ENCODE data around the gene GPR35. TPM values are rescaled to one million over a fixed set of nuclear protein-coding genes. Genes with fewer than 3 reads are reported as not detected.

GPR35 gene
- total RNA-seq, 1 experiment from 2014 or later = 0.22 TPM

DNA sequence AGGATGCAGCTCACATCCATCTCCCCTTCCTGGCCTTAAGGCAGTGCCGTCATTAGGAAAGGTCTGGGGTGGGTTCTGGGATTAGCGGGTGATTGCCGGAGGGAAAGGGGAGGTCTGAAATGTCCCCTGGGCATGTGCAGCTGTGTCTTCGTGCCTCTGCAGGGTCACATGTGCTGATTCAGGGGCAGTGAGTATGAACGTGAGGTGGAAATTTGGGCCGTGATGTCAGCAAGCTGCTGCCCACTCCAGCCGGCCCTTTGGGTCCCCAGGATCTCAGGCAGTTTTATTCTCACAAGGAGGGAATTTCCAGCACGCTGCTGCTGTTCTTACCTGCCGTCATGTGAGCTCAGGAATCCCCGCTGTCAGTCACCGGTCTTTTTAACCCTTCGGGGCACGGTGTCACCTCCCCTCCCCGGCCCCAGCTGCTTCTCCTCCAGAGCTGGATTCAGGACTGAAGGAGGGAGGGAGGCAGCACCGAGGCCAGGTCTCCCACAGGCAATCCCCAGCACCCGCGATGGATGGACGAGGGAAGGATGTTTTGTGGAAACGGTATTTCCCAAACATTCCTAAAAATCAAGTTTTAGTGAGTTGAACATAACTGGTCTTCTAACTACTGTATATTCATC is 23.5 kb downstream of the GPR35 start:
- no peaks in the 10 kb centered on the region for H3K36me3 Mint-ChIP-seq
- H3K4me3 Mint-ChIP-seq = no peak overlapping the region
- ATAC-seq (no peak), DNase-seq (ENCODE audit: low spot score) (no peak)
- POLR2A ChIA-PET = no interaction called here
- H3K9me3 Mint-ChIP-seq = peaks cover 8% of the 10 kb centered on the region
- no peak overlapping the region for H3K27ac Mint-ChIP-seq
- TF ChIP-seq NR1H2 (CRISPR knock-in tag; IDR thresholded peaks at IDR 0.05) (no peak), TP53 (CRISPR knock-in tag; IDR thresholded peaks at IDR 0.05) (no peak), ZNF232 (CRISPR knock-in tag; IDR thresholded peaks at IDR 0.05) (no peak), FOXP1 (CRISPR knock-in tag; IDR thresholded peaks at IDR 0.05; ENCODE audit: borderline replicate concordance) (no peak)
- CTCF ChIA-PET = interaction anchor here (0.7 to 2.0 kb wide), 9 partner anchors 8 to 1108 kb away, joined by 3 to 16 read pairs (median 4); no protein-coding TSS in a partner anchor
- H3K27me3 Mint-ChIP-seq (ENCODE audit: low read depth) = peaks cover 3% of the 10 kb centered on the region
- peaks cover 3% of the 10 kb centered on the region; the same call in 1 of the 2 replicates for H3K4me1 Mint-ChIP-seq

DNA sequence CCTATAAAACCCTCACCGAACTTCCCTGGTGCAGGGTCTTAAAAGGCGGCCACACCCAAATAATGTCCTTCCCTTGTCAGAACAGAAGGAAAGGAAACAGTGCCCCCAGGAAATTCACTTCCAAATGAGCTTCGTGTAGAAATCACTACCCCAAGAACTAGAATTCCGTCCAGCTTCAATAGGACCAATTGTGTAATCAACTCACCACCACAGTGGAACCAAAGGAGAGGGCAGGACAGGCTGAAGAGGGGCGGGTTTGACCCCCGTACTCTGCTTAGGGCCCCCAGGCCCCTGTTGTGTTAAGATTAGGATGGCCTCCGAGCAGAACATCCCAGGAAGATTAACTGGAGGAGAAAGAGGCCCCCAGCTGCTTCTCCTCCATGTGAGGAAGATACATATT is 24.1 kb downstream of the GPR35 start:
- CTCF ChIA-PET = interaction anchor here (0.6 to 2.0 kb wide), 9 partner anchors 8 to 299 kb away, joined by 3 to 16 read pairs (median 4); no protein-coding TSS in a partner anchor
- no peak overlapping the region for H3K4me3 Mint-ChIP-seq
- ATAC-seq = no peak

DNA sequence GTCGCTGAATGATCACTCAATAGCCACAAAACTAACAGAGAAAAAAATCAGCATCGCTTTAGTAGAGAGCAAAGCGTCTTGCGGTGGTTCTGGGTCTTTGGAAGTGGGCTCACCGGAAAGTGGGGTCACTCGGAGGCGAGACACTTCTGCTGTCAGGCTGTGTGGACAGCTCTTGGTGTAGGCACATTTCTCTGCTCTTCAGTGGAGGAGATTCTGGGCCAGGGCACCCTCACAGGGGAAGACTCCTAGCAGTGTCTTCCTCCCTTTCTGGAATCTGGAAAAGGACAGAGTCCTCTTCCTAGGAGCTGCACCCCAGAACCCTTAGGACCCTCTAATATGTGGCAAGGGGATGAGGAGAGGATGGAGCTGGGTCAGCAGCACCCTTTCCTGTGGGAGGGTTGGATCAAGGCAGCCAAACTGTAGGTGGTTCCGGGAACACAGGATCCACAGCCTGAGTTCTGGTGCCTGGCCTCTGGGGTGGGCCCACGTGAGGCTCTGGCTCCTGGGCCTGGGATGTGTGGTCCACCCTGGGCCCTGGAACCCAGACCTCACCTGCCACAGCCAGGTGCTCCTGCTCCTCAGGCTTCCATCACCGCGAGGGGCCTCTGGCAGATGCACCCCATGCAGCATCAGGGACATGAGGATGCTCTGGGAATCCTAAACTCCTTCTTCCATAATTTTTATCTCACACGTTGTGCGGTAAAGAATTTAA is 25.1 kb downstream of the GPR35 start:
- Mint-ChIP-seq H3K4me1 (peaks cover 3% of the 10 kb centered on the region; the same call in 1 of the 2 replicates), H3K27me3 (ENCODE audit: low read depth) (peaks cover 14% of the 10 kb centered on the region), H3K4me3 (no peak overlapping the region), H3K9me3 (peaks cover 18% of the 10 kb centered on the region), H3K36me3 (no peaks in the 10 kb centered on the region), H3K27ac (no peak overlapping the region)
- TF ChIP-seq, protein P1, sequence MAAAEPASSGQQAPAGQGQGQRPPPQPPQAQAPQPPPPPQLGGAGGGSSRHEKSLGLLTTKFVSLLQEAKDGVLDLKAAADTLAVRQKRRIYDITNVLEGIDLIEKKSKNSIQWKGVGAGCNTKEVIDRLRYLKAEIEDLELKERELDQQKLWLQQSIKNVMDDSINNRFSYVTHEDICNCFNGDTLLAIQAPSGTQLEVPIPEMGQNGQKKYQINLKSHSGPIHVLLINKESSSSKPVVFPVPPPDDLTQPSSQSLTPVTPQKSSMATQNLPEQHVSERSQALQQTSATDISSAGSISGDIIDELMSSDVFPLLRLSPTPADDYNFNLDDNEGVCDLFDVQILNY (CRISPR knock-in tag; IDR thresholded peaks at IDR 0.05) = no peak
- TF ChIP-seq NR1H2 (CRISPR knock-in tag; IDR thresholded peaks at IDR 0.05) (no peak), ZNF423 (CRISPR knock-in tag; IDR thresholded peaks at IDR 0.05) (no peak), ZNF396 (CRISPR knock-in tag; IDR thresholded peaks at IDR 0.05; ENCODE audit: borderline replicate concordance) (no peak), SP1 (CRISPR knock-in tag; conservative IDR thresholded peaks at IDR 0.05) (no peak), CBFB (CRISPR knock-in tag; IDR thresholded peaks at IDR 0.05; ENCODE audit: low read depth) (no peak)
- TF ChIP-seq, protein P2, sequence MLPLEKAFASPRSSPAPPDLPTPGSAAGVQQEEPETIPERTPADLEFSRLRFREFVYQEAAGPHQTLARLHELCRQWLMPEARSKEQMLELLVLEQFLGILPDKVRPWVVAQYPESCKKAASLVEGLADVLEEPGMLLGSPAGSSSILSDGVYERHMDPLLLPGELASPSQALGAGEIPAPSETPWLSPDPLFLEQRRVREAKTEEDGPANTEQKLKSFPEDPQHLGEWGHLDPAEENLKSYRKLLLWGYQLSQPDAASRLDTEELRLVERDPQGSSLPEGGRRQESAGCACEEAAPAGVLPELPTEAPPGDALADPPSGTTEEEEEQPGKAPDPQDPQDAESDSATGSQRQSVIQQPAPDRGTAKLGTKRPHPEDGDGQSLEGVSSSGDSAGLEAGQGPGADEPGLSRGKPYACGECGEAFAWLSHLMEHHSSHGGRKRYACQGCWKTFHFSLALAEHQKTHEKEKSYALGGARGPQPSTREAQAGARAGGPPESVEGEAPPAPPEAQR (CRISPR knock-in tag; IDR thresholded peaks at IDR 0.05) = no peak
- TF ChIP-seq, protein P3, sequence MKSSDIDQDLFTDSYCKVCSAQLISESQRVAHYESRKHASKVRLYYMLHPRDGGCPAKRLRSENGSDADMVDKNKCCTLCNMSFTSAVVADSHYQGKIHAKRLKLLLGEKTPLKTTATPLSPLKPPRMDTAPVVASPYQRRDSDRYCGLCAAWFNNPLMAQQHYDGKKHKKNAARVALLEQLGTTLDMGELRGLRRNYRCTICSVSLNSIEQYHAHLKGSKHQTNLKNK (CRISPR knock-in tag; IDR thresholded peaks at IDR 0.05) = no peak
- ChIA-PET POLR2A (no interaction called here), CTCF (interaction anchor here (1.9 kb wide), 1 partner anchor 9 kb away, joined by 16 read pairs; no protein-coding TSS in a partner anchor)
- DNase-seq (ENCODE audit: low spot score) (no peak), ATAC-seq (no peak)

More for the DNA sequence above, 24.1 kb downstream of the GPR35 start:
- Mint-ChIP-seq H3K27me3 (ENCODE audit: low read depth) (peaks cover 5% of the 10 kb centered on the region), H3K27ac (no peak overlapping the region), H3K4me1 (peaks cover 3% of the 10 kb centered on the region; the same call in 1 of the 2 replicates), H3K36me3 (no peaks in the 10 kb centered on the region), H3K9me3 (peaks cover 8% of the 10 kb centered on the region)
- POLR2A ChIA-PET = no interaction called here
- TF ChIP-seq, protein P4, sequence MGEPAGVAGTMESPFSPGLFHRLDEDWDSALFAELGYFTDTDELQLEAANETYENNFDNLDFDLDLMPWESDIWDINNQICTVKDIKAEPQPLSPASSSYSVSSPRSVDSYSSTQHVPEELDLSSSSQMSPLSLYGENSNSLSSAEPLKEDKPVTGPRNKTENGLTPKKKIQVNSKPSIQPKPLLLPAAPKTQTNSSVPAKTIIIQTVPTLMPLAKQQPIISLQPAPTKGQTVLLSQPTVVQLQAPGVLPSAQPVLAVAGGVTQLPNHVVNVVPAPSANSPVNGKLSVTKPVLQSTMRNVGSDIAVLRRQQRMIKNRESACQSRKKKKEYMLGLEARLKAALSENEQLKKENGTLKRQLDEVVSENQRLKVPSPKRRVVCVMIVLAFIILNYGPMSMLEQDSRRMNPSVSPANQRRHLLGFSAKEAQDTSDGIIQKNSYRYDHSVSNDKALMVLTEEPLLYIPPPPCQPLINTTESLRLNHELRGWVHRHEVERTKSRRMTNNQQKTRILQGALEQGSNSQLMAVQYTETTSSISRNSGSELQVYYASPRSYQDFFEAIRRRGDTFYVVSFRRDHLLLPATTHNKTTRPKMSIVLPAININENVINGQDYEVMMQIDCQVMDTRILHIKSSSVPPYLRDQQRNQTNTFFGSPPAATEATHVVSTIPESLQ (CRISPR knock-in tag; IDR thresholded peaks at IDR 0.05) = no peak
- TF ChIP-seq TCF7 (CRISPR knock-in tag; IDR thresholded peaks at IDR 0.05; ENCODE audit: low read depth) (no peak), ZNF423 (CRISPR knock-in tag; IDR thresholded peaks at IDR 0.05) (no peak), FOXJ3 (CRISPR knock-in tag; IDR thresholded peaks at IDR 0.05; ENCODE audit: borderline replicate concordance) (no peak), NFATC4 (CRISPR knock-in tag; IDR thresholded peaks at IDR 0.05) (no peak), JUN (CRISPR knock-in tag; IDR thresholded peaks at IDR 0.05) (no peak), CREB1 (CRISPR knock-in tag; IDR thresholded peaks at IDR 0.05) (no peak)
- TF ChIP-seq, protein P5, sequence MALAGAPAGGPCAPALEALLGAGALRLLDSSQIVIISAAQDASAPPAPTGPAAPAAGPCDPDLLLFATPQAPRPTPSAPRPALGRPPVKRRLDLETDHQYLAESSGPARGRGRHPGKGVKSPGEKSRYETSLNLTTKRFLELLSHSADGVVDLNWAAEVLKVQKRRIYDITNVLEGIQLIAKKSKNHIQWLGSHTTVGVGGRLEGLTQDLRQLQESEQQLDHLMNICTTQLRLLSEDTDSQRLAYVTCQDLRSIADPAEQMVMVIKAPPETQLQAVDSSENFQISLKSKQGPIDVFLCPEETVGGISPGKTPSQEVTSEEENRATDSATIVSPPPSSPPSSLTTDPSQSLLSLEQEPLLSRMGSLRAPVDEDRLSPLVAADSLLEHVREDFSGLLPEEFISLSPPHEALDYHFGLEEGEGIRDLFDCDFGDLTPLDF (CRISPR knock-in tag; IDR thresholded peaks at IDR 0.05) = no peak
- TF ChIP-seq, protein P6, sequence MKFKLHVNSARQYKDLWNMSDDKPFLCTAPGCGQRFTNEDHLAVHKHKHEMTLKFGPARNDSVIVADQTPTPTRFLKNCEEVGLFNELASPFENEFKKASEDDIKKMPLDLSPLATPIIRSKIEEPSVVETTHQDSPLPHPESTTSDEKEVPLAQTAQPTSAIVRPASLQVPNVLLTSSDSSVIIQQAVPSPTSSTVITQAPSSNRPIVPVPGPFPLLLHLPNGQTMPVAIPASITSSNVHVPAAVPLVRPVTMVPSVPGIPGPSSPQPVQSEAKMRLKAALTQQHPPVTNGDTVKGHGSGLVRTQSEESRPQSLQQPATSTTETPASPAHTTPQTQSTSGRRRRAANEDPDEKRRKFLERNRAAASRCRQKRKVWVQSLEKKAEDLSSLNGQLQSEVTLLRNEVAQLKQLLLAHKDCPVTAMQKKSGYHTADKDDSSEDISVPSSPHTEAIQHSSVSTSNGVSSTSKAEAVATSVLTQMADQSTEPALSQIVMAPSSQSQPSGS (CRISPR knock-in tag; IDR thresholded peaks at IDR 0.05; ENCODE audit: borderline replicate concordance, low read depth) = no peak
- TF ChIP-seq, protein P7, sequence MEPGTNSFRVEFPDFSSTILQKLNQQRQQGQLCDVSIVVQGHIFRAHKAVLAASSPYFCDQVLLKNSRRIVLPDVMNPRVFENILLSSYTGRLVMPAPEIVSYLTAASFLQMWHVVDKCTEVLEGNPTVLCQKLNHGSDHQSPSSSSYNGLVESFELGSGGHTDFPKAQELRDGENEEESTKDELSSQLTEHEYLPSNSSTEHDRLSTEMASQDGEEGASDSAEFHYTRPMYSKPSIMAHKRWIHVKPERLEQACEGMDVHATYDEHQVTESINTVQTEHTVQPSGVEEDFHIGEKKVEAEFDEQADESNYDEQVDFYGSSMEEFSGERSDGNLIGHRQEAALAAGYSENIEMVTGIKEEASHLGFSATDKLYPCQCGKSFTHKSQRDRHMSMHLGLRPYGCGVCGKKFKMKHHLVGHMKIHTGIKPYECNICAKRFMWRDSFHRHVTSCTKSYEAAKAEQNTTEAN (CRISPR knock-in tag; IDR thresholded peaks at IDR 0.05) = no peak
- no peak for DNase-seq (ENCODE audit: low spot score)
